Mesothelial cell of epicardium (in vitro differentiated cells): ENCODE measurements around the gene LVRN. TPM values are rescaled to one million over a fixed set of nuclear protein-coding genes. Genes with fewer than 3 reads are reported as not detected.

Experiments used
- DNase-seq, 2 experiments: peaks; one replicate each; pipeline ENCODE4 v3.0.0; 2021; ENCODE audit warnings: low spot score in 2 of 2; ENCODE audit not compliant: unreplicated experiment in 2 of 2
- H3K27ac Mint-ChIP-seq: 2 replicates; pipeline ENCODE4 v1.8.0; 2021; ENCODE audit warnings: mixed read lengths
- H3K27me3 Mint-ChIP-seq: 2 replicates; pipeline ENCODE4 v1.8.0; 2021; ENCODE audit warnings: low read depth, mixed read lengths
- H3K36me3 Mint-ChIP-seq: 2 replicates; pipeline ENCODE4 v1.8.0; 2021; ENCODE audit warnings: mixed read lengths
- H3K4me1 Mint-ChIP-seq: 2 replicates; pipeline ENCODE4 v1.8.0; 2021; ENCODE audit warnings: mixed read lengths
- H3K4me3 Mint-ChIP-seq: 2 replicates; pipeline ENCODE4 v1.8.0; 2021; ENCODE audit warnings: mild to moderate bottlenecking, moderate library complexity, mixed read lengths
- H3K9me3 Mint-ChIP-seq: 2 replicates; pipeline ENCODE4 v1.8.0; 2021; ENCODE audit warnings: mixed read lengths
- CTCF ChIP-seq: fragments of 200-600 bp; sonication (generic); IDR thresholded peaks from one replicate; pipeline ENCODE4 v1.5.0; 2021; ENCODE audit warnings: antibody characterized with exemption; ENCODE audit not compliant: unreplicated experiment
- total RNA-seq: library from RNA; stranded (reverse); gene quantifications from 3 replicates; pipeline ENCODE4 v1.2.1, GENCODE V29; 2021

Gene LVRN
- total RNA-seq, 1 donor from 2014 or later = 0.25 TPM

DNA sequence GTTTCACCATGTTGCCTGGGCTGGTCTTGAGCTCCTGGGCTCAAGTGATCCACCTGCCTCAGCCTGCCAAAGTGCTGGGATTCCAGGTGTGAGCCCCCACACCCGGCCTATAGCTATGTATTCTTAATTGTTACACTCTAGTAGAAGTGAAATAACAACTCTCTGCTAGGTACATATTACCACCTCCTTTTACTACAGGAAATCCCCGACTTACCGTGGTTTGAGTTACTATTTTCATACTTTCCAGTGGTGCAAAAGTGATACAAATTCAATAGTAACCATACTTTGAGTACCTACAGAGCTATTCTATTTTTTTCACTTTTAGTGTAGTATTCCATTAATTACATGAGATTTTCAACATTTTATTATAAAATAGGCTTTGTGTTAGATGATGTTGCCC lies 70.7 kb downstream of the LVRN start:
- peaks cover 3% of the 10 kb centered on the region for H3K4me1 Mint-ChIP-seq
- H3K27me3 Mint-ChIP-seq = peaks cover 7% of the 10 kb centered on the region
- no peak overlapping the region for H3K27ac Mint-ChIP-seq
- no peak for DNase-seq
- no peaks in the 10 kb centered on the region for H3K36me3 Mint-ChIP-seq
- no peaks in the 10 kb centered on the region for H3K9me3 Mint-ChIP-seq
- H3K4me3 Mint-ChIP-seq = no peak overlapping the region
- no peak for TF ChIP-seq CTCF

GRCh38 chr5:116035123-116035522 lies 72.8 kb downstream of the LVRN start:
- H3K9me3 Mint-ChIP-seq = no peaks in the 10 kb centered on the region
- H3K4me1 Mint-ChIP-seq = peaks cover 3% of the 10 kb centered on the region
- no peak for TF ChIP-seq CTCF
- H3K27me3 Mint-ChIP-seq = peaks cover 4% of the 10 kb centered on the region
- no peak overlapping the region for H3K27ac Mint-ChIP-seq
- no peaks in the 10 kb centered on the region for H3K36me3 Mint-ChIP-seq
- no peak overlapping the region for H3K4me3 Mint-ChIP-seq
- no peak for DNase-seq

DNA sequence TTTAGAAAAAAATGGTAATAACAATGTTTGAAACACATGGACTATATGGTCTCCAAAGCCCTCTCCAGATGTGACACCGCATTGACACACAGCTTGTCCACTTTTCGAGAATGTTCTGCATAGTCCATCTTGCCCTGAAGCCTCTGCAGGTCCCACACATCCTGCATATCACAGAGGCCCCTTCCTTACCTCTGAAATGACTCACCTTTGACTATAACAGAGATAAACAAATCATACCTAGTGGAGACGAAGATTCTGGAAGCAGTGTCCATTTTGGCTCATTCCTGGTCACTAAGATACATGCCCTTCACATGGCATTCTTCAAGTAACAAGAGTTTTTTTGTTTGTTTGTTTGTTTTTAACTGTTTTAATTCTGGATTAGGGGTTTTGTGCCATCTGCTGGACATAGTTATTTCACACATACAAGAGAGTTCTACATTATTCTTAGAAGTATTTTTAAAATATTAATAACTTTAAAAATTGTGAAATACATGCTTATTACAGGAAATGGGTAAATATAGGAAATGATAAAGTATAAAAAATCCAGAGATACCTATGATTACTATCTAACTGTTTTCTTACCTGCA lies 75.1 kb downstream of the LVRN start:
- TF ChIP-seq CTCF = no peak
- H3K9me3 Mint-ChIP-seq = no peaks in the 10 kb centered on the region
- H3K4me1 Mint-ChIP-seq = no peaks in the 10 kb centered on the region
- H3K27me3 Mint-ChIP-seq = peaks cover 7% of the 10 kb centered on the region
- H3K27ac Mint-ChIP-seq = no peak overlapping the region
- no peaks in the 10 kb centered on the region for H3K36me3 Mint-ChIP-seq
- H3K4me3 Mint-ChIP-seq = no peak overlapping the region
- DNase-seq = no peak

- H3K9me3 Mint-ChIP-seq = no peaks in the 10 kb centered on the region
- no peak for TF ChIP-seq CTCF
- H3K4me3 Mint-ChIP-seq = no peak overlapping the region
- no peak overlapping the region for H3K27ac Mint-ChIP-seq
- no peaks in the 10 kb centered on the region for H3K36me3 Mint-ChIP-seq
- H3K4me1 Mint-ChIP-seq = peaks cover 3% of the 10 kb centered on the region
- no peak for DNase-seq
- H3K27me3 Mint-ChIP-seq = peaks cover 8% of the 10 kb centered on the region
Observed at GRCh38 chr5:116038817-116039216, 76.5 kb downstream of the LVRN start.

DNA sequence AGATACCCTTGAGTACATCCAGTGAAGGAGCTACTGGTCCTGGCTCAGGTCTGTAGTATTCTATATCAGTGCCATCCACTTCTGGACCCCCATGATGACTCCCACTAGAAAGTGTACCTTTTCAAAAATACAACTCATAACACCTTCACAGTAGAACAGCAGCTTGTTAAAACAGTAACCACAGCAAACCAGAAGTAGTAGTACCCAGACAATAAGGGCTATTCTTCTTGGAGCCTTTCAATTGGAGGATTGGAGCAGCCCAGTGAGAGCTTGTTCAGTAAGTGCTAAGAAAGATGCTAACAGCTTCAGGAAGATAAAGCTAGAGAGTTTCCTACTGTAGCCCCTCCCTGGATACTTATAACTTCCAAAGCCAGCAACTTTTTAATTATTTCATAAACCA lies 80.1 kb downstream of the LVRN start:
- Mint-ChIP-seq H3K4me1 (peaks cover 5% of the 10 kb centered on the region), H3K36me3 (no peaks in the 10 kb centered on the region), H3K27me3 (peaks cover 8% of the 10 kb centered on the region), H3K27ac (no peak overlapping the region), H3K9me3 (no peaks in the 10 kb centered on the region), H3K4me3 (no peak overlapping the region)
- no peak for TF ChIP-seq CTCF
- no peak for DNase-seq

- no peak for TF ChIP-seq CTCF
- Mint-ChIP-seq H3K4me1 (peaks cover 5% of the 10 kb centered on the region), H3K27ac (no peak overlapping the region), H3K4me3 (no peak overlapping the region), H3K36me3 (no peaks in the 10 kb centered on the region), H3K9me3 (no peaks in the 10 kb centered on the region), H3K27me3 (peaks cover 9% of the 10 kb centered on the region)
- DNase-seq = no peak
Observed at GRCh38 chr5:116044073-116044472, 81.8 kb downstream of the LVRN start.
